ENCODE data around the gene EIF3I. TPM values are rescaled to one million over a fixed set of nuclear protein-coding genes. Genes with fewer than 3 reads are reported as not detected.

Gene EIF3I
- total RNA-seq, 1 experiment from 2014 or later, result 423 TPM

- DNase-seq (ENCODE audit: low read depth), result no peak
These were observed 44.8 kb downstream of the EIF3I start for GRCh38 chr1:32266921-32267591.

DNA sequence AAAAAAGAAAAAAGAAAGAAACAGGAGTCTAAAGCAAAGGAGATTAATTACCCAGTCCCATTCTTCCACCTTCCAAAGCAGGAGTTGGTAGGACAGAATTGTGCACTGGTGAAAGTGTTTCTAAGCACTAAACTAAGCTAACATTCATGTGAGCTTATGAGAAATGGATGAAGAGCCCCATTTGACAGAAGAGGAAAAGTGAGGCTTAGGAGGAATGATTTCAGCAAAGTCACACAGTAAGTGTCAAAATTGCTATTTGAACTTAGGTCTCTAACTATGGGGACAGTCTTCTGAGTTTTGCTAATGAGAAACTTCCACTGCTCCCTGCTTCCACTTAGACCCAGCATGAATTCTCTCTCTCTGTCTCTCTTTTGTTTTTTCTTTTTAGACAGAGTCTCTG lies 47.5 kb downstream of the EIF3I start:
- no peak for DNase-seq (ENCODE audit: low read depth)

- DNase-seq (ENCODE audit: low read depth), result no peak
These were observed 50.6 kb downstream of the EIF3I start for GRCh38 chr1:32272557-32273390.

DNA sequence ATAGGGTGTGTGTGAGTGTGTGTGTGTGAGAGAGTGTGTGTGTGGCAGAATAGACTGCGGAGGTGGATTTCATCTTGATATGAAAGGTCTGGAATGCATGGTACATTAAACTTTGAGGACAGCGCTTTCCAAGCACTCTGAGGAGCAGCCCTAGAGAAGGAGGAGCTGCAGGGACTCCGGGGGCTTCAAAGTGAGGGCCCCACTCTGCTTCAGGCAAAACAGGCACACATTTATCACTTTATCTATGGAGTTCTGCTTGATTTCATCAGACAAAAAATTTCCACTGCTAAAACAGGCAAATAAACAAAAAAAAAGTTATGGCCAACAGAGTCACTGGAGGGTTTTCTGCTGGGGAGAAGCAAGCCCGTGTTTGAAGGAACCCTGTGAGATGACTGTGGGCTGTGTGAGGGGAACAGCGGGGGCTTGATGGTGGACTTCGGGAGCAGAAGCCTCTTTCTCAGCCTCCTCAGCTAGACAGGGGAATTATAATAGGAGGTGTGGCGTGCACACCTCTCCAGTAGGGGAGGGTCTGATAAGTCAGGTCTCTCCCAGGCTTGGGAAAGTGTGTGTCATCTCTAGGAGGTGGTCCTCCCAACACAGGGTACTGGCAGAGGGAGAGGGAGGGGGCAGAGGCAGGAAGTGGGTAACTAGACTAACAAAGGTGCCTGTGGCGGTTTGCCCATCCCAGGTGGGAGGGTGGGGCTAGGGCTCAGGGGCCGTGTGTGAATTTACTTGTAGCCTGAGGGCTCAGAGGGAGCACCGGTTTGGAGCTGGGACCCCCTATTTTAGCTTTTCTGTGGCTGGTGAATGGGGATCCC lies 51.4 kb downstream of the EIF3I start:
- no peak for DNase-seq (ENCODE audit: low read depth)

GRCh38 chr1:32274646-32275340 lies 52.6 kb downstream of the EIF3I start:
- DNase-seq (ENCODE audit: low read depth), result no peak

GRCh38 chr1:32275424-32275823 lies 53.2 kb downstream of the EIF3I start:
- DNase-seq (ENCODE audit: low read depth), result no peak

DNA sequence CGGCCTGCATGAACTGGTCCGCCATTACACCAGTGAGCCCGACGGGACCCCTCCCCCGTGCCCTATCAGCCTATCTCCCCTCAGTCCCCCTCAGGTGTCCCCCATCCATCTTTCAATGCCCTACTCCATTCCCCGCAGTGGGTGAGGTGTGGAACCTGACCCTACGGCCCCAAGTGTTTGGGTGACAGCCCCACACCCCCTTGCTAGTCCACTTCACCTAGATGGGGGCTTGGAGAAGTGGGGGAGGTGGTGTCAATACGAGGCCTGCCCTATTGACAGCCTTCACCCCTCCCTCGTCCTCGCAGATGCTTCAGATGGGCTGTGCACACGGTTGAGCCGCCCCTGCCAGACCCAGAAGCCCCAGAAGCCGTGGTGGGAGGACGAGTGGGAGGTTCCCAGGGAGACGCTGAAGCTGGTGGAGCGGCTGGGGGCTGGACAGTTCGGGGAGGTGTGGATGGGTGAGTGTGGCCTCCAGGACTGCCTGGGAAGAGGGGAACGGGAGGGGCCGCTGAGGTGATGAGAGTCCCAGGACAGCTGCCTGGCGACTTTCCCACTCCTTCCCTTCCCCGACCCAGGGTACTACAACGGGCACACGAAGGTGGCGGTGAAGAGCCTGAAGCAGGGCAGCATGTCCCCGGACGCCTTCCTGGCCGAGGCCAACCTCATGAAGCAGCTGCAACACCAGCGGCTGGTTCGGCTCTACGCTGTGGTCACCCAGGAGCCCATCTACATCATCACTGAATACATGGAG lies 54.0 kb downstream of the EIF3I start:
- DNase-seq (ENCODE audit: low read depth), result no peak

Other genes with a start within 250 kb of the EIF3I start
- gene KHDRBS1, start 208.5 kb upstream of the EIF3I start, total RNA-seq (2014; rRNA removed; shearing (Covaris generic)), result 54.4 and 59.0 TPM in 2 replicates
- gene TMEM39B, start 149.5 kb upstream of the EIF3I start, total RNA-seq (2014; rRNA removed; shearing (Covaris generic)), result 6.9 and 13.0 TPM in 2 replicates
- 39.7 and 40.6 TPM in 2 replicates for gene KPNA6, start 114.4 kb upstream of the EIF3I start, total RNA-seq (2014; rRNA removed; shearing (Covaris generic))
- gene TXLNA, start 42.7 kb upstream of the EIF3I start, total RNA-seq (2014; rRNA removed; shearing (Covaris generic)), result 48.4 and 57.0 TPM in 2 replicates
- 29.1 and 37.4 TPM in 2 replicates for gene CCDC28B, start 21.8 kb upstream of the EIF3I start, total RNA-seq (2014; rRNA removed; shearing (Covaris generic))
- 2.9 and 5.6 TPM in 2 replicates for gene IQCC, start 16.7 kb upstream of the EIF3I start, total RNA-seq (2014; rRNA removed; shearing (Covaris generic))
- not detected in 2 replicates for gene DCDC2B, start 13.3 kb upstream of the EIF3I start, total RNA-seq (2014; rRNA removed; shearing (Covaris generic))
- gene TMEM234, start 54 bp upstream of the EIF3I start, total RNA-seq (2014; rRNA removed; shearing (Covaris generic)), result 14.9 and 16.2 TPM in 2 replicates
- 0.49 TPM in 1 of 2 replicates, not detected in the other for gene FAM167B, start 24.8 kb downstream of the EIF3I start, total RNA-seq (2014; rRNA removed; shearing (Covaris generic))
- not detected in 2 replicates for gene LCK, start 28.9 kb downstream of the EIF3I start, total RNA-seq (2014; rRNA removed; shearing (Covaris generic))
- gene HDAC1, start 69.7 kb downstream of the EIF3I start, total RNA-seq (2014; rRNA removed; shearing (Covaris generic)), result 115 and 121 TPM in 2 replicates
- 31.7 and 47.7 TPM in 2 replicates for gene MARCKSL1, start 113.8 kb downstream of the EIF3I start, total RNA-seq (2014; rRNA removed; shearing (Covaris generic))
- gene FAM229A, start 140.1 kb downstream of the EIF3I start, total RNA-seq (2014; rRNA removed; shearing (Covaris generic)), result 0.29 and 0.84 TPM in 2 replicates
- gene TSSK3, start 140.1 kb downstream of the EIF3I start, total RNA-seq (2014; rRNA removed; shearing (Covaris generic)), result 0.12 and 0.39 TPM in 2 replicates
- gene BSDC1, start 172.0 kb downstream of the EIF3I start, total RNA-seq (2014; rRNA removed; shearing (Covaris generic)), result 45.1 and 52.7 TPM in 2 replicates
- under 0.01 TPM in 1 of 2 replicates, not detected in the other for gene ZBTB8B, start 242.7 kb downstream of the EIF3I start, total RNA-seq (2014; rRNA removed; shearing (Covaris generic))

Data from RPMI7951 (cell line).